SW480 (cell line): ENCODE measurements around the gene EIF2D.
A peak's percentile ranks its signal among the peaks of the same experiment; 100 is the strongest.
"Not testable (repeated sequence)": the region's sequence is repeated elsewhere in the genome, so short reads cannot be mapped to it uniquely, and the experiment has no call there.

ENCODE experiments used
- DNase-seq: peaks from one replicate; pipeline ENCODE4 v3.0.0-alpha.2; 2016; ENCODE audit warnings: low spot score

The EIF2D gene

DNA sequence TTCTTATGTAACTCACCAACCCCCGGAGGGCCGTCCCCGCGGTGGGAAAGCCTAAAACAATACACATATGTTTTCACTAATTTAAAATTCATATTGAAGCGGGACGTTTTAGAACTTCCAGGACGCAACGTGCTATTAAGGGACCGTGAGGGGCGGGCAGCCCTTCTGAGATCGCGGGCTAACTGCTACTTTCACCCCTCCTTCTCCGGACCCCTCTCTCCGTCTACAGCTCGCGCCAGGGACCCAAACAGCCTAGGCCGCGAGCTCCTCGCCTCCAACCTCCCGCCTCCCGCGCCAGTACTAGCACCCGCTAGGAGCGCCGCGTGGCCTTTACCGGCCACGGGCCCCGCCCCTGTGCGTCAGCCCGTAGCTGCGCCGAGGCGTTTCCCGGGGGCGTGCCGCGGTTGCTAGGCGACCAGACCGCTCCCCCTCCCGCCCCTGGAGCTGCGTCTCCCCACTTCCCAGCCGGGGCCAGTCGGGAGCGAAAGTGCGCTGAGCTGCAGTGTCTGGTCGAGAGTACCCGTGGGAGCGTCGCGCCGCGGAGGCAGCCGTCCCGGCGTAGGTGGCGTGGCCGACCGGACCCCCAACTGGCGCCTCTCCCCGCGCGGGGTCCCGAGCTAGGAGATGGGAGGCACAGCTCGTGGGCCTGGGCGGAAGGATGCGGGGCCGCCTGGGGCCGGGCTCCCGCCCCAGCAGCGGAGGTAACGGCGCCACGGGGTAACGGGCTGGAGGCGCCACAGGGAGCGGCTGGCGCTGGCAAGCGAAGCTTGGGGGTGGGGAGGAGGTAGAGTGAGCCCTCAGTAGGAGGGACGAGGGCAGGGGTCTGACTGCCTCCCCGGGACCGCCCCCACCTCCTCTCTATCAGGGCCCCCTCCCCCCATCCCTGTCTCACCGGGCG, 23.1 kb upstream of the EIF2D start, which contains the start of gene DYRK3:
DYRK3 (plus strand) TSS at position 457 of the 898 bp plus-strand sequence; CDS start at position 625, 168 bp downstream.
- peak; percentile 92 for DNase-seq

DNA sequence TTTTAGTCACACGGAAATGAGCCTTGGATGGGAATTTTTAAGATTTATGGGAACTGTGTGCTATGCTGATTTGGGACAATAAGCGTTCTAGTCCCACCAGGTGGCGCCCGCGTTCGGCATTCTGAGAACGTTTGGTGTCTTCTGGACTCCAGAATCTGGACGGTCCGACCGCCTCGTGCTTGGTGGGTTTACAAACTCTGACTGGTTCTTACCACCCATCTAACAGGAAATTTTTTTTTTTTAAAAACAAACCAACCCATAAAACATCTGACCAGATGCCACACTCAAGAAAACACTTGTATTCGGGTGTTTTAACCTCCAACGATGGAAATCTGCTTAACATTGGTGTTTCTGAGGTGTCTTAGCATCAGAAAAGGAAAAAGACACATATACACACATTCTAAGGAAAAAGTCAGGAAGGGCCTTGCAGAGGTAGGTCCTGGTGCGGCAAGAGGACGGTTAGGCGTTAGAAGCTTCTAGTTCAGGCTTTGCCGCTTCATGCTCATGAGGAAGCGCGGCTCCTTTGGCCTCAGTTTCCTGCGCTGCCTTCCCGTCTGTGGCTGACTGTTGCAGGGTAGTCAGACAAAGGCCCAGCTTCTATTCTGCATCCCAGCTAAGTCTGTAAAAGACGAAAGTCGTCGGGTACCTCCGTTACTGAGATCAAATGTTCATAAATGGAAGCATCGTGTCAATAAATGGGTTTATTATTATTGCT, 22.3 kb upstream of the EIF2D start:
- peak; percentile 63 for DNase-seq

GRCh38 chr1:206633708-206634121, 21.4 kb upstream of the EIF2D start:
- DNase-seq, result no peak

- DNase-seq, result peak; percentile 82
Observed at GRCh38 chr1:206631085-206631509, 18.8 kb upstream of the EIF2D start.

GRCh38 chr1:206628916-206629315, 16.7 kb upstream of the EIF2D start:
- DNase-seq, result no peak

- DNase-seq, result not testable (repeated sequence)
Observed at GRCh38 chr1:206626396-206626795, 14.1 kb upstream of the EIF2D start.

- DNase-seq, result no peak
Observed at GRCh38 chr1:206609229-206609991, 2.9 kb downstream of the EIF2D start.

- DNase-seq, result peak; percentile 35
Observed at GRCh38 chr1:206608108-206608698, 4.1 kb downstream of the EIF2D start.

DNA sequence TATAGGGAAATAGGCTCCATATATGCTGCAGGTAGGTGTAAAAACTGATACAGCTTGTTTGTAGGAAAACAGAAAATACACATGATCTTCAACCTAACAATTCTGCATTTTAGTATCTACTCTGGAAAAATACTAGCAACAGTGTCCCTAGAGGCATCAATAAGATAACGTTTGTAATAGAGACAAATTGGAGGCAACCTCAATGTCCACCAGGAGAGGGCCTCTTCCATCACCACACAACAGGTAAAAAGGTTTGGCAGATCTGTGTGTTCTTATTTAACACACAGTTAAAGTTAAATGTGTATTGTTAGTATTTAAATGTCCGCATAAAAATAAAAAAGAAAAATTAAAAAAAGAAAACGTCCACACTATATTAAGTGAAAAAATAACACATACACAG, 5.4 kb downstream of the EIF2D start:
- peak; percentile 58 for DNase-seq

DNA sequence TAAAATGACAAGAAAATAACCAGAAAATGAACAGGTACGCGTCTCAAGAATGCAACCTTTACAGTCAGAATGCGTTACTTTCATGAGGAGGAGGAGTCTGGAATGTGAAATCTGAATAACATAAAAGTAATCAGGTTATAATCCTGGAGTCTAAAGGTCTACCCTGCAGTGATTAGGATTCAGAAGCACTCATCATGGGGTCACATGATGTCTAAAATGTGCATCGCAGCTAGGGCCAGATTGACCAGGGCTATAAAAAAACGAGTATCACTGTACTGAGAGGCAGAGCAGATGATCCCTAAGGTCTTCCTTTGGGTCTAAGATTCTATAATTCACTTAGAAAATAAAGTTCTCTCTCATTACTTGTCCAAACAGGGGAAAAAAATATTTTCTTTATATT, 7.4 kb downstream of the EIF2D start:
- DNase-seq, result no peak

DNA sequence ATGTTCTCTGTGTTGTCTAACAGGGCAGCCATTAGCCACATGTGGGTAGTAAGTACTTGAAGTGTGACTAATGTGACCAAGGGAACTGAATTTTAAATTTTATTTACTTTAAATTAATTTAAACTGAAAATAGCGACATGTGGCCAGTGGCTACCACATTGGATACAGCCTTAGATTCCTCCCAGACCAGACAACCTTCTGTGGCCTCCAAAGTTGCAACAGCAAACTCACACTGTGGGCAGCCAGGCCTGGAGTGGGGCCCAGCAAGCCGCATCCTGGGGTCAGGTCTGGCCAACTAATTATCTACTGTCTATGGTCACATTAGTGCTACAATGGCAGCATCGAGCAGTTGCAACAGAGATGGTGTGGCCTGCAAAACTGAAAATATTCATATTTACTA, 11.7 kb downstream of the EIF2D start:
- DNase-seq, result no peak

- DNase-seq, result no peak
Observed at GRCh38 chr1:206596319-206596666, 16.0 kb downstream of the EIF2D start.

DNA sequence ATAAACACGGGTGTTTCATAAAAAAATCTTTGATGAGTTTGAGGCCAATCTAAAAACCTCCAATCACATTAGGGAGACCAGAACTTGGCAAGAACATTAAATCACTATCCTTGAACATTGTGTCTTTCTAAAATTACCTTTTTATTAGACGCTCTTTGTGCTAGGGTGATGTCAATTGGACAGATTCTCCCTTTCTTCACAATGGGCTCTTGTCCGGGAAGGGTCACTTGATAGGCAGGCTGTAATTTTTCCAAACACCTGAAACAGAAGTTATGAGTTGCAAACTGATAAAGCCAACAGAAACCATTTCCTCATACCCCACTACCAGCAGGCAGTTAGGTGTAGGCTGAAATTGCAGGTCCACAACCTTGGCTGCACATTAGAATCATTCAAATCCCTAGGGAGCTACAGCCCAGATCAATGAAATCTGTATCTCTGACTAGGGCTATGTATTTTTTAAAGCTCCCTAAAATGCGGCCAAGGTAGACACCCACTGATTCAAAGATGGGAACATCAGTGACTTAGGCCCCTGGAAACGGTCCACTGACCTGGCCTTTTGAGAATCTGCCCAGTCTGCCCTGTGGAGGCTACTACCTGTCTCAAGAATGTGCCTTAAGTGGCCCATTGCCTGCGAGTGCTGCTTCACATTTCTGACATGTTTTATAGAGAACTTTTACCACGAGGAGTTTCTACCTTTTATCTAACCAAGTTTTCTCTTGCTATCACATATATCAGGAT, 16.5 kb downstream of the EIF2D start:
- DNase-seq, result no peak

- no peak for DNase-seq
Observed at GRCh38 chr1:206593351-206593925, 18.8 kb downstream of the EIF2D start.

DNA sequence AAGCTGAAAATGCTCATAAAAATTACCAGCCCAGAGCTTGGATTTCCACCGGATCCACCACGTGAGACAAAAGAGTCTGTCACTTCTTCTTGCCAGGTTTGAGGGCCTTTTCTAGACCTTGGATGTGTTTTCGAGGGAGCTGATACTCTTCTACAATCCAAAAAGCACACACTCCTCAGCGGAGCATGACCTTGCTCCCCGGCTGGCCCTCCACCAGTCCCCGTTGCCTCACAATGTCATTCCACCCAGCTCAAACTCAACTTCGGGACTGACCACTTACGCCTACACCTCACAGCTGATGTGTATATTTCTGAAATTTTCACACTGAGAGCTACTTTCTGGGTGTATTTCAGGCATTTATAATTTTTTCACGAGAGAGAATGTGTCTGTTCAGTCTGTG, 20.6 kb downstream of the EIF2D start:
- no peak for DNase-seq

GRCh38 chr1:206591226-206591625, 21.0 kb downstream of the EIF2D start:
- DNase-seq, result no peak

DNA sequence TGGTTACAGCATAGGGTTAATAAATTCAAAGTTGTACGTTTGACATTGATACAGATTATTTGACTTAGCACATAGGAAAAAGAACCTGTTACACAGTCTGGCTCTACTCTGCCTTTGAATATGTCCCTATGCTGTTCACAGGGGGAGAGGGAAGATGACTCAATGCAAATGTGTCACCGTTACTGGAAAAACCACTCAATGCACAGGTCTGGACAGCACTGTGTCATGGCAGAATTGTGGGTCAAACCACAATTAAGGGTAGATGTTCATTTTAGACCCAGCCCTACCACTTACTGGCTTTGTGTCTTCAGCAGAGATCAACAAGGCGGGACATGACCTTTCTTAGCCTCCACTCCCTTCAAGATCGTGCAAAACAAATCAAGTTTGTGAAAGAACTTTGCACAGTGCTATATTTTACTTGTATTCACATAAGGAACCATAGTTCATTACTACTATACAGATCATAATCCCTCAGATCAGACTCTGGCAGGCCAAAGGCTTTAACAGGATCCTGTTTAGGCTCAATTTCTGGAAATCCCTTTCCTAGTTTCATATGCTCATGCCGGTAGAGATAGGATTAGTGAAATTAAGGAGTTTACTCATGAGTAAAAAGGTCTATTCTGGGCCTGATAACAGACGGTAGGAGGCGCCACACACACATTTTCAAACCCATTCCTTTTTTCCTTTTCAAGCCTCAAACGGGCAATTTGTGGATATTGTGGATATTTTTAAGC, 22.1 kb downstream of the EIF2D start:
- DNase-seq, result no peak

- DNase-seq, result no peak
Observed at GRCh38 chr1:206589206-206589605, 23.1 kb downstream of the EIF2D start.

DNA sequence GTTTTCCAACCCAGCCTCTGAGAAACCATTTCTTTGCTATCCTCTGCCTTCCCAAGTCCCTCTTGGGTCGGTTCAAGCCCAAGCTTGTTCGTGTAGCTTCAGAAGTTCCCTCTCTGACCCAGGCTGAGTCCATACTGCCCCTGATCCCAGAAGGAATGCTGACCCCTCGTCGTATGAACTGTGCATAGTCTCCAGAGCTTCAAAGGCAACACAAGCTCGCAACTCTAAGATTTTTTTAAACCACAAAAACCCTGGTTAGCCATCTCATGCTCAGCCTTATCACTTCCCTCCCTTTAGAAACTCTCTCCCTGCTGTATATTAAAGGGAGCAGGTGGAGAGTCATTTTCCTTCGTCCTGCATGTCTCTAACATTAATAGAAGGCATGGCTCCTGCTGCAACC, 23.8 kb downstream of the EIF2D start:
- no peak for DNase-seq

GRCh38 chr1:206587904-206588303, 24.4 kb downstream of the EIF2D start:
- no peak for DNase-seq
